PFSK-1 (cell line): ENCODE results near the gene PLPPR5.

ENCODE experiments used
- POLR2AphosphoS5 ChIP-seq: IDR thresholded peaks from 2 replicates; pipeline ENCODE4 v1.6.1; 2012; ENCODE audit warnings: low read depth, mild to moderate bottlenecking, control low read depth, low read length, moderate library complexity
- TAF1 ChIP-seq: IDR thresholded peaks from 2 replicates; pipeline ENCODE4 v1.6.1; 2012; ENCODE audit warnings: low read length, control low read depth, borderline replicate concordance; ENCODE audit not compliant: insufficient read depth

GRCh38 chr1:98932184-98932583 lies 72.5 kb downstream of the PLPPR5 start:
- TF ChIP-seq TAF1 (no peak), POLR2AphosphoS5 (no peak)
